Stimulated activated CD8-positive, alpha-beta memory T cell treated with anti-CD3 and anti-CD28 coated beads, Interleukin-2, amount 100 ng/mL, for 48 hours (primary cell): ENCODE results near the gene ARHGAP26.

Experiments
- DNase-seq, 2 donors: peaks; one replicate each; pipeline ENCODE4 v3.0.0-alpha.2; 2020; ENCODE audit warnings: low read depth in 2 of 2

The ARHGAP26 gene

GRCh38 chr5:143220748-143221251 lies 450.6 kb downstream of the ARHGAP26 start:
- no peak for DNase-seq

GRCh38 chr5:143222287-143223231 lies 452.4 kb downstream of the ARHGAP26 start:
- DNase-seq = no peak

- no peak for DNase-seq
Observed at GRCh38 chr5:143224672-143225071, 454.5 kb downstream of the ARHGAP26 start.

DNA sequence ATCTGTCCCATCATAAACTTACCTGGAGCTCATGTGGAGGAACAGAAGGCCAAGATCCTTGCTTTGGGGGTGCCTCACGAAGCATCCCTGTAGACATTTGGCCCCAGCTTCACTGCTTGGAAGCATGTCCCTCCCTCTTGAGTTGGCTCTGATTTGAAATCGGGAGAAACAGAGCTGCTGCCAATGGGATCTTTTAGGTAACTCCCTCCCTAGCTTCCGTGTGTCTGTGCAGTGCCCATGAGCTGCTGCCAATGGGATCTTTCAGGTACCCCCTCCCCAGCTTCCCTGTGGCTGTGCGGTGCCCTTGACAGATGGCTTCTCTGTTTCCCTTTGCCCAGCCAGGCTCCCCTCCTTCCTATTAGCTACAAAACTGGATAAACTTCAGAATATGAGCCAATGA lies 455.3 kb downstream of the ARHGAP26 start:
- DNase-seq = no peak

DNA sequence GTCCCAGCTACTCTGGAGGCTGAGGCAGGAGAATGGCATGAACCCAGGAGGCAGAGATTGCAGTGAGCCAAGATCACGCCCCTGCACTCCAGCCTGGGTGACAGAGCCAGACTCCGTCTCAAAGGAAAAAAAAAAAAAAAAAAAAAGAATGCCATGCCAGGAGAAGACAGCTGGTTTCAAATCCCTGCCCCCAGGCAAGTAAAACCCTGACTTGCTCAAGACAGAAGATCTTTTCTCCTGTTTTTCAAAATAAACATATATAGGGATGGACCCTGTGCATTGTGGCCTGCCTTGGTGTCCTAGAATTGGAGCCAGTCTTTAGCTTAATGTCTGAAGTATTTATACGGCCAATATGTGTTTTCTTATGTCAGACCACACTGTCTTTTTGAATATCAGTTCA lies 456.2 kb downstream of the ARHGAP26 start:
- DNase-seq = no peak

GRCh38 chr5:143226872-143227271 lies 456.7 kb downstream of the ARHGAP26 start:
- DNase-seq = no peak

GRCh38 chr5:143227301-143227700 lies 457.1 kb downstream of the ARHGAP26 start:
- no peak for DNase-seq

- no peak for DNase-seq
Observed at GRCh38 chr5:143228597-143229293, 458.6 kb downstream of the ARHGAP26 start.

DNA sequence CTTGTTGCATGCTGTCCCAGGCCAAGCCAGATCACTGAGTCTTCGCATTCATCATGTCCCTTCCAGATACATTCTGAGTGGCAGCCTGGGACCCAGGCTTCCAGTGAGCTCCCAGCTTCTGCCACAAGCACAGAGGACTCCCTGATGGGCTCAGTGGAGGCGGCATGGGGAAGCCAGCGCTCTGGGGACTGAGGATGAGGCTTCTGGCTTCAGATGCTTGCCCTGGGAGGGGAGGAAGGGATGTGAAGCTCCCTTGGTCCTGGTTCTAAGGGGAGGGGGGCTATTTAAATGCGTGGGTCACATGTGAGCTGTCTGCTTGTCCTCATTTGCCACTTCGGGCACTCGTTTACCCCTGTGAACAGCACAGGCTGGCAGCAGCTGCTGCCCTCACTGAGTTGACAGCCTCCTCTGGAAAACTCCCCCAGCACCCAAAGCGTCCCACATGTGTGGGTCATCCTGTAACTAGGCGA lies 459.3 kb downstream of the ARHGAP26 start:
- no peak for DNase-seq

DNA sequence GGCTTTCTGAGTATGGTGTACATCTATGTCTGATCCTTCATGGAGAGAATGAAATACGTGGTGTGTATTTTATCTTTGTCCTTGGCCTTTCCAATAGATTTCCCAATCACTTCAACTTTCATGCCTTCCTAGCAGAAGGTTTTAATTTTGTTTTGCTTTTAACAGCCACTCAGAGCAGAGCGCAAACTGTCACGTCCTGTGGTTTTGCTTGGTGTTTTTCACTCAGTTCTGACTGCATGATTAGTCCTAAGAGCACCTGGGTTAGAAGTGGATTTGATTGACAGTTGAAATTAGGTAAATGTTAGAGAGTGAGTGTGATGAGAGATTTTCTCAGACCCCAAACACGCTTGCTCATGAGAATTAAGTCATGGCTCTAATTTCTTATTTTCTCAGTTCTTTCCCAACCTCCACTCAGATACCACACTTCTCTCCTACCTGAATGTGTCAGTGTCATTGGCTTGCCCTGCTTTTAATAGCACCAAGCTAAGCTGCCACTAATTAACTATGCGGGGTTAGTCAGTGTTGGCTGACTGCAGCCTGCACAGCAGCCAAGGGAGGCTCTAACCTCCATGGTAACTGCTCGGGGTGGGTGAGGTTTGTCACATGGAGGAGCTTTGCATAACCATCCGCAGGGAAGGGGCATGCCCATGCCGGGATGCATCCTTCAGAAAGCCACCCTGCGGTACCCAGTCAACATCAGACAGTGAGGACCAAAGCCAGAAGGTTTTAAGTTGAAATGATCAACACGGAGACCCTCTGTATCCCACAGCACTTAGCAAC lies 459.9 kb downstream of the ARHGAP26 start:
- no peak for DNase-seq

GRCh38 chr5:143230676-143230996 lies 460.5 kb downstream of the ARHGAP26 start:
- DNase-seq = no peak

DNA sequence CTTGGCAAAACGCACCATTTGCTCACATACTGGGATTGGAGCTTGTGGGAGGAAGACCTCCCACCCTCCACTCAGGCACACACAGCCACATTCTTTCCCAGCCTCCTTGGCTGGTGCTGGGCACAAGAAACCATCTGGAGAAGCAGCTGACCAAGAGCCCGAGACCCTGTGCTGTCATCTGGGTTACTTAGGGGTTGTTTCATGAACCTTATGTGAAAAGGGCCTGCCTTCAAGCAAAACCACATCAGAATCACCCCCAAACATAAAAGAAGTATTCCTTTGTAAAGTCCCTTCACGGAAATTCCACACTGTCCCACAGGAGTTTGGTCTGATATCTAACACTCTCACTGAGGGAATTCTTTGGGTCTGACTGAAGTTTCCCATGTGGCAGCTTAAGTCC lies 461.2 kb downstream of the ARHGAP26 start:
- no peak for DNase-seq

DNA sequence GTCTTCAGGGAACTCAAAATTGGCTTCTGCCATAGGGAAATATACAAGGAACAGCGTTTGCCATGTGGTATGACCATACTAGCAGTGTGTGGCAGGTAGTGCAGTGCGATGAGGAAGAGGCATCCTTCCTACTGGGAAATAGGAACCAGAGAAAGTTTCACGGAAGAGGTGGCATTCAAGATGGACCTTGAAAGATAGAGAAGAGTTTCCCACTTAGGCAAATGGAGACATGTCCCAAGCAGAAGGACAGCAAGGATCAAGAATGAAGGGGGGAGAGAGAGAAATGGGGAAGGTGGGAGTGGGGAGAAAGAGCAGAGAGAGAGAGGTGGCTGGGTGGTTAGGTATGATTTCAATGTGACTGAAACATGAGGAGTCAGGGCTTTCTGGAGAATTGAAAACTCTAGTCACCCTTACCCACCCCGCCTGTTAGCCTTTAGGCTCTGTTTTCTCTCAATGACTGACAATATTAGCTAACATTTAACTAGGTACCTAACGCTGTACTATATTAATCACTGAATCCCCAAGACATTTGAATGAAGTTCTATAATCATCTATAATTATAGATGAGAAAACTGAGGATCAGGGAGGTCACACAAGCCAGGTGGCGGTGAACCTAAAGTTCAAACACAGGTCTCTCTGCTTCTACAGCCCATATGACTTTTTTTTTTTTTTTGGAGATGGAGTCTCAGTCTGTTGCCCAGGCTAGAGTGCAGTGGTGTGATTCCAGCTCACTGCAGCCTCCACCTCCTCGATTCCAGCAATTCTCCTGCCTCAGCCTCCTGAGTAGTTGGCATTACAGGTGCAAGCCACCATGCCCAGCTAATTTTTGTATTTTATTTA lies 462.0 kb downstream of the ARHGAP26 start:
- DNase-seq = no peak

DNA sequence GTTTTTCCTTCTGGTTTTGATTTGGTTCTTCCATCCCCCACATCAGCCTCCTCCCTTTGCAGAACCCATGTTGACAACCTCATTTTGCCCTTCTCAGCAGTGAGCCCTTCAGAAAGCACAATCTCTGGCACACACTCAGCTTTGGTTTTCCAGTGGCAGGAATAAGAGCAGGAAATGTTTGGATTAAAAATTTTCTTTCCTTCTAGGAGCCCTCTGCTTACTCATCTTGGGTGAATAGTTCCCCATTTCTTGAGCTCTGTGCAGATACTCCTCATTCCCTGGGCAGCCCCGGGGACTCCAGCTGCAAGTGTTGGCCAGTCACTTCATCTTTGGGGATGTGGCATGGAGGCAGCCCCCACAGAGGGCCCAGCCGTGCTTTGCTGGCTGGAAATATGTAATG lies 462.9 kb downstream of the ARHGAP26 start:
- no peak for DNase-seq

GRCh38 chr5:143234162-143234842 lies 464.1 kb downstream of the ARHGAP26 start:
- no peak for DNase-seq

GRCh38 chr5:143235423-143235822 lies 465.2 kb downstream of the ARHGAP26 start:
- DNase-seq = no peak

GRCh38 chr5:143236682-143237081 lies 466.5 kb downstream of the ARHGAP26 start:
- no peak for DNase-seq

DNA sequence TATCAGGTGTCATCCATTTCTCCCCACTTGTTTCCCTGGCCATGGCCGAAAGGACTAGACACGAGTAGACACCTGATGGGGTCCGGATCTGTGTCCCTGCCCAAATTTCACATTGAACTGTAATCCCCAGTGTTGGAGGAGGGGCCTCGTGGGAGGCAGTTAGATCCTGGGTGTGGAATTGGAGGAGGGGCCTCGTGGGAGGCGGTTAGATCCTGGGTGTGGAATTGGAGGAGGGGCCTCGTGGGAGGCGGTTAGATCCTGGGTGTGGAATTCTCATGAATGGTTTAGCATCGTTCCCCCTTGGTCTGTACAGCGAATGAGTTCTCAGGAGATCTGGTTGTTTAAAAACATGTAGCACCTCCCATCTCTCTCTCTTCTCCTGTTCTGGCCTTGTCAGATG lies 467.5 kb downstream of the ARHGAP26 start:
- no peak for DNase-seq

DNA sequence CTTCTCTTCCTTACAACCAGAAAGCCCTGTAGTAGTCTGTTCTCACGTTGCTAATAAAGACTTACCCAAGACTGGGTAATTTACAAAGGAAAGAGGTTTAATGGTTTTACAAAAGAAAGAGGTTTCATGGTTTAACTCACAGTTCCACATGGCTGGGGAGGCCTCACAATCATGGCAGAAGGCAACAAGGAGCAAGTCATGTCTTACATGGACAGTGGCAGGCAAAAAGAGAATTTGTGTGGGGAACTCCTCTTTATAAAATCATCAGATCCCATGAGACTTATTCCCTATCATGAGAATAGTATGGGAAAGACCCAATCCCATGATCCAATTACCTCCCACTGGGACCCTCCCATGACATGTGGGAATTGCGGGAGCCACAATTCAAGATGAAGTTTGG lies 468.4 kb downstream of the ARHGAP26 start:
- no peak for DNase-seq

DNA sequence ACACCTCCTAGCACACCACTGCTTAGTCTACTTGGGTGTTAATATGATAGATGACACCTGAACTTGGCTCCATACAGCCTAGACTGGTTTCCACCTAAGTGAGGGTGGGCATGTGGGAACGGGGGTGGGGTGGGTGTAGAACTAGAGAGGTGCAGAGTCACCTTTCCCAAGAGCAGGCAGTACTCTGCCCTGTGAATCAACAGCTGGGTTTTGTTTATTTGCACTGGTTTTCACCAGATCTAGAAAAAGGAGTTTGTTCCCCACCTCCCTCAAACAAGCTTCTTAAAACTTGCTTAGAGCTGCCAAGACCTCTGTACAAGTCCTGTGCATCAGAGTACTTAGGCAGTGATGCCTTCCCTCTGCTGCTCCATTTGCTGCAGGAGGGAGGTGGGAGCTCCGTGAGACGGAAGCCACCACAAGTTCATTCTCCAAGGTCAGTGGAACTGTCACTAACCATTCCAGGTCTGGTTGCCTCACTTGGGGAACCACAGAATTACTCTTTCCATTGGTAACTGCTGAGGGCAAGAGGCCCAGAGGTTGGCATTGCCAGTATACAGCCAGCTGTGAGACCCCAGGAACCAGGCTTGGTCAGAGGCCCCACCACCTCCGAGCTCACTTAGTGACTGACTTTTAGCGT lies 469.8 kb downstream of the ARHGAP26 start:
- no peak for DNase-seq
